ENCODE measurements around the gene ULBP1. TPM values are rescaled to one million over a fixed set of nuclear protein-coding genes. Genes with fewer than 3 reads are reported as not detected.
"Not testable (repeated sequence)": the region's sequence is repeated elsewhere in the genome, so short reads cannot be mapped to it uniquely, and the experiment has no call there.

Gene ULBP1
- total and polyA plus RNA-seq, 4 experiments from 2014 or later, result not detected

DNA sequence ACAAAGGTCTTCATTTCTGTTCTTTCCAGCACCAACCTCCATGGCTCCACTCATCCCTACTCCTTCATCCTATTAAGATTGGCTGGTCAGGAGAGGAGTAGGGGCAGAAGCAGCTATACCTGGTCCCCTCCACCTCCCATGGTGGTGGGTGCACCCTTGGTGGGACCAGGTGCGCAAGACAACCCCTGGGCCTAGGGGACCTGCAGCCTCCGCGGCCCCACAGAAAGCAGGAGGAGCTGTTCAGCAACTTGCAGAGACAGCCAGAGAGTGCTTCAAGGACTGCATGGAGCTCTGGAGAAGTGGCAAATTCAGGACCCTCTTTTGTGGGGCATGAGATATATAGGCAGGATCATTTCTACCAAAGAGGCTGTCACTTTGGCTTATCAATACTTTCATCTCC is 12.1 kb upstream of the ULBP1 start:
- no peaks in the 10 kb centered on the region for H3K9me3 ChIP-seq (ENCODE audit: control insufficient read depth in 1 of 2, low read length in 2 of 2)
- Mint-ChIP-seq H3K4me3 (no peak overlapping the region), H3K36me3 (no peaks in the 10 kb centered on the region), H3K27ac (peak overlapping the region in 1 of 7 donors; percentile 25), H3K27me3 (peaks cover 62 to 63% of the 10 kb centered on the region in 2 donors), H3K4me1 (peaks cover 2 to 19% (median 7%) of the 10 kb centered on the region in 4 donors), H3K9me3 (peaks cover 0 to 5% (median 0%) of the 10 kb centered on the region in 8 donors)
- H3K36me3 ChIP-seq (ENCODE audit: insufficient read depth, low read length), result no peaks in the 10 kb centered on the region
- DNase-seq, result no peak
- H3K27me3 ChIP-seq (ENCODE audit: insufficient read depth, low read length), result peaks cover 31% of the 10 kb centered on the region
- H3K4me3 ChIP-seq (ENCODE audit: low read length in 2 of 2), result no peak overlapping the region
- ChIA-PET POLR2A (ENCODE audit: partially characterized antibody) (no interaction called here), CTCF (ENCODE audit: partially characterized antibody) (no interaction called here)
- peaks cover 8% of the 10 kb centered on the region for H3K4me1 ChIP-seq (ENCODE audit: insufficient read depth, low read length)
- no peak overlapping the region for H3K27ac ChIP-seq (ENCODE audit: low read depth, low read length)
- intact Hi-C loops (cut with micrococcal nuclease), result no loop called here

DNA sequence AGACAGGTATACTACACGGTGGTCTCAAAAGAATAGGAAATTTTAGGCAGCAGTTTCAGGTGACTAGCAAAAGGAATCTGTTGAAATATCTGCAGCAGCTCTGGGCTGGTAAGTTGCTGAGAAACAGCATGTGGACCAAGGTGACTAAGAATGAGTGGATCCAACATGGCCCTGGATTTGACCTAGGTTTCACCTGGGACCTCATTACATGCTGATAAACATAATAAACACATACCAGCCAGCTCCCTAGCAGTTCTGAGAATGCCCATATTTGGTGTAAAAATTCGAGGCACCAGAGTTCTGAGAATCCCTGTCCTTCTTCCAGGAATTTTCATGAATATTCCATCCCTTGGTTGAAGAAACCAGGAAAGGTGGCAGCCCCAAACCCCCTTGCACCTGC is 10.4 kb upstream of the ULBP1 start:
- CTCF ChIA-PET (ENCODE audit: partially characterized antibody), result interaction anchor here (1.2 kb wide), 1 partner anchor 63 kb away, joined by 5 read pairs; no protein-coding TSS in a partner anchor
- H3K4me1 ChIP-seq (ENCODE audit: insufficient read depth, low read length); H3K4me3 ChIP-seq (ENCODE audit: low read length in 2 of 2); H3K36me3 ChIP-seq (ENCODE audit: insufficient read depth, low read length); H3K27ac ChIP-seq (ENCODE audit: low read depth, low read length); intact Hi-C loops (cut with micrococcal nuclease); H3K36me3 Mint-ChIP-seq; H3K9me3 ChIP-seq (ENCODE audit: control insufficient read depth in 1 of 2, low read length in 2 of 2); POLR2A ChIA-PET (ENCODE audit: partially characterized antibody); H3K27ac Mint-ChIP-seq; DNase-seq; H3K9me3 Mint-ChIP-seq: not testable (repeated sequence)
- H3K27me3 ChIP-seq (ENCODE audit: insufficient read depth, low read length), result peaks cover 31% of the 10 kb centered on the region
- H3K27me3 Mint-ChIP-seq, result peaks cover 60 to 62% of the 10 kb centered on the region in 2 donors
- H3K4me1 Mint-ChIP-seq, result peaks cover 2 to 19% (median 7%) of the 10 kb centered on the region in 4 donors
- peak overlapping the region in 2 of 8 donors; percentile 20 to 37 for H3K4me3 Mint-ChIP-seq

DNA sequence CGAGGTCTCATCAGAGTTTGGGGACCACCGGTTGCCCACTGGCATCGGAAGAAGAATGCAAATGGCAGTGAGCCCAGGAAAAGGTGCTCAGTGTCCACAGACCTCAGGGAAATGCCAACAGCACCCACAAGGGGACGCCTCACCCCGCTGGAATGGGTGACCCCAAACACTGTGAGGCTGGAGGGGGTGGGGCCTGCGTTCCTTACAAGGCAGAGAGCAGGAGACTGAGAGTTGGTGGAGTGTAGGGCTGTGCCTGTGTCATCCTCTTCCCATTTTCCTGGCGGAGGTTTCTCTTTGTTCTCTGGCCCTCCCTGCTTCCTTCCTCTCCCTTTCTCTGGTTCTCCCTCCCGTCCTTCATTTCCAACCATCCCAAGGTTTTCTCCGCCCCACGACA is 9.8 kb upstream of the ULBP1 start:
- H3K36me3 ChIP-seq (ENCODE audit: insufficient read depth, low read length); H3K9me3 Mint-ChIP-seq; intact Hi-C loops (cut with micrococcal nuclease); H3K36me3 Mint-ChIP-seq; H3K4me1 ChIP-seq (ENCODE audit: insufficient read depth, low read length); CTCF ChIA-PET (ENCODE audit: partially characterized antibody); H3K4me3 ChIP-seq (ENCODE audit: low read length in 2 of 2); H3K9me3 ChIP-seq (ENCODE audit: control insufficient read depth in 1 of 2, low read length in 2 of 2); POLR2A ChIA-PET (ENCODE audit: partially characterized antibody); H3K27ac Mint-ChIP-seq; DNase-seq; H3K27ac ChIP-seq (ENCODE audit: low read depth, low read length): not testable (repeated sequence)
- H3K27me3 ChIP-seq (ENCODE audit: insufficient read depth, low read length), result peaks cover 33% of the 10 kb centered on the region
- Mint-ChIP-seq H3K4me3 (peak overlapping the region in 1 of 8 donors; percentile 37), H3K4me1 (peaks cover 2 to 19% (median 7%) of the 10 kb centered on the region in 4 donors), H3K27me3 (peaks cover 63 to 64% of the 10 kb centered on the region in 2 donors)

DNA sequence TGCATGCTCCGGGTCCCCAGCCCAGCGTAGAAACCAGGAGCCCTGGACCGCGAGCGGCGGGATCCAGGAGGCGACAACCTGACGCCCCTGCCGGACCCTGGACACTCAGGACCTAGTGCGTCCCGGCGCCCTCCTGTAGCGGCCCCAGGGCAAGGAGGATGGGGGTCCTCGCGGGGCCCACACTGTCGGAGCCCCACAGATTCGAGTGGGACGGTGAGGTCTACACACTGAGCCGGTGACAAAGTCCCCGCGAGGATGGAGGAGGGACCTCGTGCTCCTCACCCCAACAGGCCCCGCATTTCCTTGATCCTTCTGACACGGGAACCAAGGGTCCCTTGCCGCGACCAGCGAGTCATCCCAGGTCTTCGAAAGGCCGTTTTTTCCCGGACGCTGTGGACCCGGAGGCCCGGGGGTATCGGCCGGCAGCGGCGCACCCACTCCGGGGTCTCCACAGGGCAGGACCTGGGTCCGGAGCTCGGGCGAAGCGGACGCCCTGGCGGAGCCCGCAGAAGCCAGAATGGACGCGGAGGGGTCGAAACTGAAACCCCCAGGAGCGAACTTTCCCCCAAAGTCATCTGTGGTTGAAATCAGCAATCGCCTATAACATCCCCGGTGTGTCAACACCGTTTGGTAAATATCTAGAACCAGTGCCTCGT is 9.3 kb upstream of the ULBP1 start:
- CTCF ChIA-PET (ENCODE audit: partially characterized antibody); H3K27ac ChIP-seq (ENCODE audit: low read depth, low read length); POLR2A ChIA-PET (ENCODE audit: partially characterized antibody); H3K36me3 ChIP-seq (ENCODE audit: insufficient read depth, low read length); H3K4me3 Mint-ChIP-seq; H3K9me3 Mint-ChIP-seq; H3K4me3 ChIP-seq (ENCODE audit: low read length in 2 of 2); DNase-seq; H3K9me3 ChIP-seq (ENCODE audit: control insufficient read depth in 1 of 2, low read length in 2 of 2); intact Hi-C loops (cut with micrococcal nuclease); H3K27ac Mint-ChIP-seq; H3K36me3 Mint-ChIP-seq; H3K4me1 ChIP-seq (ENCODE audit: insufficient read depth, low read length): not testable (repeated sequence)
- H3K27me3 ChIP-seq (ENCODE audit: insufficient read depth, low read length), result peaks cover 38% of the 10 kb centered on the region
- Mint-ChIP-seq H3K27me3 (peaks cover 66 to 68% of the 10 kb centered on the region in 2 donors), H3K4me1 (peaks cover 2 to 19% (median 7%) of the 10 kb centered on the region in 4 donors)

DNA sequence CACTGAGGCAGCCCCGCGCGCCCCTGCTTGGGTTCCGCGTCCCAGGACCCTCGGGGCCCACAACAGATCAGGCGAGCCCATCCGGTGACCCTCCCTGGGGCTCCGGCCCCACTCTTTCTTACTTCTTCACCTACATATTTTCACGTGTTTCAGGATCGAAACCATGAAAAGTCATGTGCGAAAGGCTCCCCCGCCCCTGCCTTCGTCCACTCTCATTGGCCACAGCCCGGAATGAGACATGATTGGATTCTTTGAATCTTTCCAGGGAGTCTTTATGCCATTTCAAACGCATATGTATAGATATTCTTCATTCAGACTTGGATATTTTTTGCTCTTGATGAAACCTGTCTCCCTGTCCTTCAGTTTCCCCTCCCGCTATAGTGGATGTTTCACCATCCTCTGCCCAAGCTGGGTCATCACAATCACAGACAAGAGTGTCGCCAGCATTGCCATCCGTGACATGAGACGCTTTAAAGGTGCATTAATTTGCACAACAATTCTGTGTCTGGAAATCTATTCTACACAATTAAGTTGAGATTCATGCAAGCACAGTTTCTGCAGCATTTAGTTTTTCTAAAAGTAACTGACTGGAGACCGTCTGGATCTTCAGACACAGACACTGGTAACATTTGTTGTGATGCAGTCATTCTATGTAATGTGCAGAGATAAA is 8.6 kb upstream of the ULBP1 start:
- H3K36me3 ChIP-seq (ENCODE audit: insufficient read depth, low read length); H3K4me3 ChIP-seq (ENCODE audit: low read length in 2 of 2); H3K9me3 ChIP-seq (ENCODE audit: control insufficient read depth in 1 of 2, low read length in 2 of 2); CTCF ChIA-PET (ENCODE audit: partially characterized antibody); H3K27ac ChIP-seq (ENCODE audit: low read depth, low read length); H3K36me3 Mint-ChIP-seq; H3K27ac Mint-ChIP-seq; intact Hi-C loops (cut with micrococcal nuclease); POLR2A ChIA-PET (ENCODE audit: partially characterized antibody); H3K9me3 Mint-ChIP-seq; DNase-seq; H3K4me1 ChIP-seq (ENCODE audit: insufficient read depth, low read length): not testable (repeated sequence)
- H3K4me3 Mint-ChIP-seq, result peak overlapping the region in 6 of 8 donors; percentile 19 to 85 (median 50)
- peaks cover 2 to 19% (median 7%) of the 10 kb centered on the region in 4 donors for H3K4me1 Mint-ChIP-seq
- H3K27me3 ChIP-seq (ENCODE audit: insufficient read depth, low read length), result peaks cover 38% of the 10 kb centered on the region
- H3K27me3 Mint-ChIP-seq, result peaks cover 64 to 68% of the 10 kb centered on the region in 2 donors

DNA sequence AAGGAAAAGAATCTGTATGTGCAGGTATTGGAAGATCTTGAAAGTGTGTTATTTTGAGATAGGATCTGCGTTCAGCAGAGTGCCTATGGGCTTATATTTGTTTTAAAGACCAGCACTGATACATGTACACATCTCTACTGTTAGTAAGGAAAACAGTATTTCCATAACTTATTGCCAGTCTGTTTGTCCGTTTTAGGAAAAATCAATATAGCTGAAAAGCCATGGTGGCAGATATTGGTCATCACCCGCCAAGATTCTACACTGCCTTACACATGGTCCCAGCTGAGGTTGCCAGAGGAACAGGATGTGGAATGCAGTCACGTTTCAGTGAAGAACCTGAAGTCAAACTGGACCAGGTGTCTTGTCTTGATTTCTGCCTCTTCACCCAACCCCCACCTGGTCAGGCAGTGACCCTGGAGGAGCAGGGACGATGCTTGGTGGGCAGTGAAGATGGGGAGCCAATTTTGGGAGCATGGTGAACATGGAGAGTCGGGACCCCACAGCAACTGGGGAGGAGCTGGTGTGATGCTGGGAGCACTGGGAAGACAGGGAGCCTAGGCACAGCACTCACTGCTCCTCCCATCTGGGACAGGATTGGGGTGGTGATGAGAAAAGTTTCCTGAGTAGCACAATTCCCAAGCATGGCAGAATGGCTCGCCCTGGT is 8.0 kb upstream of the ULBP1 start:
- H3K9me3 Mint-ChIP-seq; DNase-seq; H3K4me3 ChIP-seq (ENCODE audit: low read length in 2 of 2); intact Hi-C loops (cut with micrococcal nuclease); H3K9me3 ChIP-seq (ENCODE audit: control insufficient read depth in 1 of 2, low read length in 2 of 2); H3K4me3 Mint-ChIP-seq; H3K27ac ChIP-seq (ENCODE audit: low read depth, low read length); H3K27ac Mint-ChIP-seq; POLR2A ChIA-PET (ENCODE audit: partially characterized antibody); H3K36me3 ChIP-seq (ENCODE audit: insufficient read depth, low read length); H3K4me1 ChIP-seq (ENCODE audit: insufficient read depth, low read length); H3K36me3 Mint-ChIP-seq: not testable (repeated sequence)
- H3K27me3 Mint-ChIP-seq, result peaks cover 63 to 67% of the 10 kb centered on the region in 2 donors
- CTCF ChIA-PET (ENCODE audit: partially characterized antibody), result interaction anchor here (1.2 kb wide), 1 partner anchor 54 kb away, joined by 3 read pairs; no protein-coding TSS in a partner anchor
- peaks cover 2 to 19% (median 7%) of the 10 kb centered on the region in 4 donors for H3K4me1 Mint-ChIP-seq
- peaks cover 38% of the 10 kb centered on the region for H3K27me3 ChIP-seq (ENCODE audit: insufficient read depth, low read length)

DNA sequence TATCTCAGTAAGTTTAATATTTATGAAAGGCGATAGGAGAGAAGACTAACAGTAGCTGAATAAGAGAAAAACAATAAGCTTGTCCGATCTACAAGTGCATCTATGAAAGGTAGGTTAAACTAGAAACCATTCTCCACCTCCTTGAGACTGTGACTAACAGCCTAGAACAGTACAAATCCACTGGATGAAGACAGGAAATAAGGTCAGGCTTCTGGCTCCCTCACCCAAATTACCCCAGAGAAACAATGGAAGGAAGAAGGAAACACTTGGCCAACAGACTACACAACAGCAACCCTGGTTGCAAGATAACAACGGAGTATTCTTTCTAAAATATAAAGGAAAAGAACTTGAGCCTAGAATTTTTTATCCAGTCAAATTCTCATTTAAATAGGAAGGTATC is 5.6 kb upstream of the ULBP1 start:
- H3K27ac Mint-ChIP-seq; intact Hi-C loops (cut with micrococcal nuclease); DNase-seq; H3K9me3 Mint-ChIP-seq; H3K9me3 ChIP-seq (ENCODE audit: control insufficient read depth in 1 of 2, low read length in 2 of 2); POLR2A ChIA-PET (ENCODE audit: partially characterized antibody); H3K4me3 Mint-ChIP-seq; H3K27ac ChIP-seq (ENCODE audit: low read depth, low read length); H3K36me3 Mint-ChIP-seq; H3K36me3 ChIP-seq (ENCODE audit: insufficient read depth, low read length); H3K4me3 ChIP-seq (ENCODE audit: low read length in 2 of 2): not testable (repeated sequence)
- peaks cover 36% of the 10 kb centered on the region for H3K27me3 ChIP-seq (ENCODE audit: insufficient read depth, low read length)
- CTCF ChIA-PET (ENCODE audit: partially characterized antibody), result interaction anchor here (2.9 kb wide), 1 partner anchor 59 kb away, joined by 9 read pairs; no protein-coding TSS in a partner anchor
- Mint-ChIP-seq H3K4me1 (peaks cover 2 to 22% (median 10%) of the 10 kb centered on the region in 4 donors), H3K27me3 (peaks cover 50 to 63% of the 10 kb centered on the region in 2 donors)
- H3K4me1 ChIP-seq (ENCODE audit: insufficient read depth, low read length), result peaks cover 14% of the 10 kb centered on the region

Measured in CD4-positive, alpha-beta memory T cell (primary cell).